Measurements from ENCODE around the gene HOXB5.

Gene HOXB5

DNA sequence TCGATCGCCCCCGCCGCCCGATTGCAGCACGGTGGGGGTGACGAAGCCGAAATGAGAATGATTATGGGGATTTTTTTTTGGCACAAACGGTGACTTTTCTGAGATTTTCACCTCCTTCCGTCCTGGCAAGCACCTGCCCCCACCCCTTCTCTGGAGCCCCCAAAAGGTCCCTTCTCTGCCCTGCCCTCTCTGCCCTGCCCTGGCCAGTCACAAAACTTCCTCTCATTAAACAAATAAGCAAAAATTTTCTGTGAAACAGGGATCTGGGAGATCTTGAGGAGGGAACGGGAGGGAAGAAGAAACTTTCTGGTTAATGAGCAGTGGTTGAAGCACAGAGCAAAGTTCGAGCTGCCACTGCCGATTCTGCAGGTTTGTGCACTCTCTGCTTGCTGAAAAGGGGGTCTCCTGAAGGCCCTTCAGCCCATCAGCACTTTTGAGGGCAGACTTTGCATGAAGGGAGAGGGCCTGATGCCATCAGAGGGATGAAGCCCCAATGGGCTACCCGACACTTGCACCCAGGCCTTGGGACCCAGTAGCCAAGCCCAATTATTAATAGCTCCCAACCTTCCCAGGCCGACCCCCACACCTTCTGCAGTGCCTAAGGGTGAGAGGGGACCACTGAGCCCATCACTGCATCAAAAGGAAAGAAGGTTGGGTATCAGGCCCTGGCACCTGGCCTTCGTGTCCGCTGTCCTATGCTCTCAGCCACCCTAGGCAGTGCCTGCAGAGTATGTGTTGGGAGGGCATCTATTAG, 22.6 kb upstream of the HOXB5 start:
- no peak for DNase-seq

GRCh38 chr17:48615047-48615962, 21.7 kb upstream of the HOXB5 start, which contains the start of gene HOXB8:
TSS of gene HOXB8 (minus strand) at chr17:48615292. CDS start at chr17:48614704, 588 bp downstream.
- DNase-seq, result peak in 2 of 3 experiments; percentile 25 to 60

GRCh38 chr17:48613862-48614694, 20.5 kb upstream of the HOXB5 start:
- DNase-seq, result peak in 2 of 3 experiments; percentile 49 to 53

- peak in 2 of 3 experiments; percentile 81 to 86 for DNase-seq
Measured at GRCh38 chr17:48612854-48613691, 19.5 kb upstream of the HOXB5 start.

GRCh38 chr17:48612456-48612853, 18.9 kb upstream of the HOXB5 start:
- DNase-seq, result peak; percentile 91 to 96 (median 93)

DNA sequence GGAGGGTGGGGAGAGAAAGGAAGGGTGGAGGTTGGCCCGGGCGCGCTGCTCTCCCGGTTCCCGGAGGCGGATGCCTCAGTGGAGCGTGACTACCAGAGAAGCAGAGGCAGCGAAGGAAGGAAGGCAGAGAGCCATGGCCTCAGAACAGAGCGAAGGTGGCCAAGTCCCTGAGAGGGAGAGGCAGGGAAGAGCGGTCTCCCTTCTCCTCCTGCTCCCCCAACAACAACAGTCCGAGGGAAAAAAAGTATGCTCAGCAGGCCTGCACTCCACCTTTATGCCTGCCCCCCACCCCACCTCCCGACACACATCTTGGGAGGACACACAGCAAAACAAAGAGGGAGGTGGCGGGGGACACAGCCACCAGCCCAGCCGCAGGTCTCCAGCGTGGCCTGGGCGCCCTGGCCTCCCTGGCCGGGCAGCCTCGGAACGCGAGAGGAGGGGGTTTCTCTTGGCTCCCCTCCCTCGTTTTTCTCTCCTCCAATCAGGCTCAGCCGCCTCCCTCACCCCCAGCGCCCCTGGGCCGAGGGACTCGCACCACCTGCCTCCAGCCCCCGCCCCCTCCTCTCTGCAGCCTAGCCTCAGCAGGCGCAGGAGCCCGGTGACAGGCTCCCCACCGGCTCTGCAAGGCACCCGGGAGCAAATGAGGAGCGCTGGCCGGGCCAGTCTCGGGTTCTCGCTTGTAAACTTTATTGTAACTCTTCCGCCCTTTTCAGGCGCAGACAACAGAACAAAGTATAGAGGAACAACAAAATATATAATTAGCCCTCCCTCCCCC, 18.3 kb upstream of the HOXB5 start:
- peak; percentile 93 to 96 (median 94) for DNase-seq

DNA sequence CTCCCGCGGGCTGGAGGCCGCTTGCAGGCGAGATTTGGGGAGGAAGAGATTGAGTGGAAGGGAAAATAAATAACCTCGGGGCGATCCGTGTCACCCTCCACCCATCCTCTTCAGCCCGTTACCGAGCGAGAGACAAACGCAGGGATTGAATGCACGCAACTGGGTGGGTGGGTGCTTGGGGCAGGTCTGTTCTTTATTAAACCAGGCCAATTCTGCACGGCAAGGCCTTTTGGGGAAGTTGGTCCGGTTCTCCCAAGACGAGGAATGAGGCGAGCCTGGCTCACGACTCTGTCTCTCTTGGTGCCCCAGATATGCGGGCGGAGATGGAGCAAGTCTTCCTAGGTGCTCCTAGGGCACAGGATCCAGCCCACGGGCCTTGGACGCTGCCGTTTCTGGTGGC, 17.6 kb upstream of the HOXB5 start:
- DNase-seq, result peak in 2 of 3 experiments; percentile 89

GRCh38 chr17:48610282-48611211, 17.0 kb upstream of the HOXB5 start, which contains the start of gene HOXB7:
TSS of gene HOXB7 (minus strand) at chr17:48611017. CDS start at chr17:48610918, 99 bp downstream.
- peak; percentile 86 to 92 (median 90) for DNase-seq

GRCh38 chr17:48609759-48610281, 16.2 kb upstream of the HOXB5 start:
- peak in 2 of 3 experiments; percentile 75 to 83 for DNase-seq

DNA sequence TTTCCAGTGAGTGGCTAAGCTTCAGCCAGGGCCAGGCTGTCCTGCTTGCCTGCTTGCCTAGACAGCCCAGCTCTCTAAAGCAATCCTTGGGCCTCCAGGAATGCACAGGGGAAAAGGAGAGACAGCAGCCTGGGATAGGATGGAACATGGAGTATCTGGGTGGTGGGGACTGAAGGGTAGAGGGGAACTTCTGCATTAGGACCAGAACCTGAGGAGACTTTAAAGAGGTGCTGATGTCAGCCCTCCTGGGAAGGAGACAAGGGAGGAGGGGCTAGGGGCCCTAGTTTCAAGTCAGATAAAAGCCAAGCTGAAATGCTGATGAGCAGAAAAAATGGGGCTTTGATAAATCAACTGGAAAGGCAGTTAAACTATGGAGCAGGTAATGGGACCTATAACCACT, 15.5 kb upstream of the HOXB5 start:
- DNase-seq, result no peak

DNA sequence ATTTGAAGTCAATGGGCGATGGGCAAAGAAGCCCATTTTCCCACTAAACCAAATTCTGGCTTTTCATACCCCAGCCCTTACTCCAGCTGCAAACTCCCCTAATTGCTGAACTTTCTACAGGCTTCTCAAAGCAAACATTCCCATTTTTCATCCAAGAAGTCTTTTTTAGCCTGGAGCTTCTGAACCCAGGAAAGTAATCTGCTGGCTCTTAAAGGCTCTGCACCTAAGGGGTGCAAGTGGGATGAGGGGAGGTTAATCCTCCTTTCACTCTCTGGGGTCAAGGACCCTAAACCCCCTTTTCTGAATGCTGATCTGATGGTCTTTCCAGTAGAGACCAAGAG, 14.9 kb upstream of the HOXB5 start:
- DNase-seq, result no peak

DNA sequence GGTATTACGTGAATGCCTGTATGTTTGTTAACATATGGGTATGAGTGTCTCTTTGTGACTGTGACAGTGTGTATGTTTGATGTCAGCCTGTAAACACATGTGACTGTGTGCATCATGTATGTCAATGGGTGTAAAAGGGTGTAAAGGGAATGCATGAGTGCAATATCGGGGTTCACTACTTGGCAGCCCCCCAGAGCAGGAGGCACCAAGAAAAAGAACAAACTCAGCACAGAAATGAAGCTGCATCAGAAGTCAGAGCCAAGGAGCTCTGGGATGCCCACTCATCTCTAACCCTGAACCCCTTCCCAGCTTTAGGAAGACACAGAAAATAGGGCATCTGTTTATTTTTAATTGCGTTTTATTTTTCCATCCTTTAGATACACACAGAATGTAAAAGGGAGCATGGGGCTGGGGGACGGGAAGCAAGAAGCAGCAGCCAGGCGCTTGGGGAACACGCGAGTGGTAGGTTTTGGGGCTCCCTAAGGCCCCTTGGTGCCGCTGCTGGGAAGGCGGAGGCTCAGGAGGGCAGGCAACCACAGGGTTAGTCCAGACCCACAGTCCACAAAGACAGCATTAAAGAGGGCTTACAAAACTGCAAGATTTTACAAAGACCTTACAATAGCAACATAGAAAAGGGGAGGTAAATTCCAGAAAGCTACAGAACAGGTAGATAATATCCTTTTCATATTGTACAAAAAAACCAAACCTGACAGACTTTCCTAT, 13.5 kb upstream of the HOXB5 start:
- no peak for DNase-seq

DNA sequence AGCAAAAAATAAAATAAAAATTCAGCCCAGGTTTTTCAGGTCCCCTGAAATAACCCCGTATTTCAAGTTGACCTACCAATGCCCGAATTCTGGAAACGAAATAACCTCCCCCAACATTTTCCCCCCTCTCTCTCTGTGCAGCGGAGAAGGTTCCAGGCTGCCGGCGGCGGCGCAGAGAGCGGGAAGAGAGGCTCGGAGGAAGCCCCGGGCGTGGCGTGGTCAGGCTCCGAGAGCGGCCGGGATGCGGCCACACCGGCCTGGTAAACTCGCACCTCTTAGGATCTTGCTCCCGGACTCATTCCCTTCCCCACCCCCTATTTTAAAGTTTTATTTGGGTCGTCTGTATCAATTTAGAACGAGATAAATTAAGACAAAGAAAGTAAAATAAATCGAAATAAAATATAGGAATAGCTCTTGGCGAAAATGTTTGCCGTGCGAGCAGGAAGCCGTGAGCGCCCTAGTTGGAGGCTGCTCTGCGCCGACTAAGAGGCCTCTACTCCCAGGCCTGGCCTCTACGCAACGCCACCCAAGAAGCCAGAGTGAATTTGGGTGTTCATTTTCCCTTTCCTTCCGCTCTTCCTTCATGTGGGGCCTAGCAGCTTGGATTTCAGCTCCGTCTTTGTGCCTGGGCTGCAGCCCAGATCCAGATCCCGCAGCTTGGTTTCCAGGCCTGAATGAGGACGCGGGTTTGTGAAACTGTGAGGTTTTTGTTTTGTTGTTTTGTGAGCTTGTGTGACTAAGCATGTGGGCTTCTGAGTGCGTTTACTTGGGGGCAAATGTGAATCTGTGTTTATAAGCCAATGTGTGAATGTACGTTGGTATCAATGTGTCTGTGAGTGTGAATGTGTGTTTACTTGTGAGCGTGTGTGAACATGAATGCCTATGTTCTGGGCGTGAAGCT, 12.7 kb upstream of the HOXB5 start:
- no peak for DNase-seq

GRCh38 chr17:48605409-48605919, 11.9 kb upstream of the HOXB5 start:
- DNase-seq, result no peak

- no peak for DNase-seq
Measured at GRCh38 chr17:48604770-48605329, 11.3 kb upstream of the HOXB5 start, which contains the start of gene HOXB6. TSS of gene HOXB6 (minus strand) at chr17:48604986. CDS start at chr17:48598150, 6,836 bp downstream.

DNA sequence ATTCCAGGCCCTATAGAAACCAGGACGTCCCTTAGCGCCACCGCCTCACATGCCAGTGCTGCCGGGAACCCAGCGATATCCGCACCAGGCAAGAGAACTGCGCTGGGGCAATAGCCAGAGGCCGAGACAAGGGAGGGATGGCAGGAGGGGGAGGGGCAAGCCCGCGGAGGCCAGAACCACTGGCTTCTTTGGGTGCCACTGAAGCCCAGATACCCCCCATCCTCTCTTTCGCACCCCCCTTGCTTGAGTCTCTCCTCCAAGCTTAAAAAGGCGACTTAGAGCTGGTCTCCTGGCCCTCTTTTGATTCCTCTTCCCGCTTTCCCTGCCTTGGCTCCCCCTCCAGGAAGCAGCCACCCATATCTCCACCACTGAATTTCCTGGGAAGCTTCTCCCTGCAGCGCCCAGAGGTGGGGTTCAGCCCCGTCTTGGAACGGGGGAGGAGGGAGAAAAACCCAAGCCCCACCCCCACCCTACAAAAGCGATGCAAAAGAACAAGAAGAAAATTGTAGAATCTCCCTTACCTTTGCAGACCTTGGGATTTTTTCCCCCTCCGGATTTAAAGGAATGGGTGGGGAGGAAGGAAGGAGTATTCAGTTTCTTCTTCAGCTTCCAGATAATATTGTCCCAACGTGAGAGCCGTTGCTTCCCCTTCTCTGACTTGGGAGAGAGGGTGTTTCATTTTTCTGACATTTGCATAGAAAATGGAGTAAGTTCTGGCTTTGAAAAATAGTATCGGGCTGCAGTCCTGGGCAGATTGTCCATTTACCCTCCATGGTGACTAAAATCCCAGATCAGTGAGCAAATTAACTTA, 10.6 kb upstream of the HOXB5 start:
- no peak for DNase-seq

Measured in NCI-H1417 (cell line).